Activated CD4-positive, alpha-beta T cell treated with anti-CD3 and anti-CD28 coated beads, Interleukin-2, Interleukin-6, amounts not matched to agents 100 ng/mL and 50 ng/mL, durations not matched to agents 16 hours and 8 hours (primary cell): ENCODE measurements around the gene AUTS2.

ENCODE experiments used
- DNase-seq: peaks from one replicate; pipeline ENCODE4 v3.0.0-alpha.2; 2020

The AUTS2 gene

DNA sequence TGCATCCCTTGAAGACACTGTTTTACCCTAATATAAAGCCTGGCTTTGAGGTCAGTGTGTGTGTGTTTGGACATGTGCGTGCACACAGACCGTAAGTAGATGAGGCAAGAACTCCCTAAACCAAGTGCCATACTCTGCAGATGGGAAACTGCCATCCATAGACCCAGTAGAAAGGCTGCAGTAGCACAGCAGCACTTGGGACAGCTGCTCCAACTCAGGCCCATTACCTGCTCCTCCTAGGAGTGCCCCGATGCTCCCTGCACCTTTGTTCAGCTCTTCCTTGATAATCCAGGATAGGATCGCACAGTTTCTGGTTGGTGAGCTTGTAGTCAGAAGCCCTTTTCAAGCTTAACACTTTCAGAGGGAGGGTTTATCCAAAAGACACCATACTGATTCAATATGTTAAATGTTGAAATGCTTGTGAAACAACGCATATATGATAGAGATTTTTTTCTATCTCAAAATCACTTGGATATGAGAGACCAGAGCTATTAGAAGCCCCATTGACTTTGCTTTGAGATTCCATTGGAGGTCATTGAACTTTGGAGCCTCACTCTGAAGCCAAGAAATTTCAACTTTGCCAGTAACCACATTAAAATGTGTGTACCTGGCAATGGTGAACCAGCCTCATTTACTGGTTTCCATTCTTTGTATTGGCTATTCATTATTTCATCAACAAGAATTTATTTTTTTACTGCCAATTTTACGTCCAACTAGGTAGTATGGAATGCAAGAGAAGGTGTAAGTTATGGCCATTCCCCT is 776.7 kb downstream of the AUTS2 start:
- no peak for DNase-seq

DNA sequence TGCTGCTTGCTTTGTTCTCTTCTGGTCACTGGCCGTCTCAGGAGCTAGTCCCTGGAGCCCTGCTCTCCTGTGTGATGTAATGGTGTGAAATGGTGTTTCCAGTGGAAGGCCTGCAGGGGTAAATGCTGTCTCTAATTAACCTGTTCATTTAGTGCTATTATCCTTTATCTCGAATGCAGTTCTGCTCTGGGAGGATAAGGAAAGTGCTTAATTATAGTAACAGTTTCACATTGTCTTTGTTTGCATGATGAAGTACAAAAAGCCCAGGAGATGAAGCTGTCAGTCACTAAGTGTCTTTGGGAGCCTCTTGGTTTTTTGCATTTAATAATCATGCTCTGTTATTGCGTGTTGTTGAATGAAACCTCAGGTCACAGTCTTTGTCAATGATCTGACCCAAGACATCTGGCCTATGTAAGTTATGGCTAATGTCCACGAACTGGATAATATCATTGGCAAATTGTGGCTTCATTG is 778.3 kb downstream of the AUTS2 start:
- no peak for DNase-seq

DNA sequence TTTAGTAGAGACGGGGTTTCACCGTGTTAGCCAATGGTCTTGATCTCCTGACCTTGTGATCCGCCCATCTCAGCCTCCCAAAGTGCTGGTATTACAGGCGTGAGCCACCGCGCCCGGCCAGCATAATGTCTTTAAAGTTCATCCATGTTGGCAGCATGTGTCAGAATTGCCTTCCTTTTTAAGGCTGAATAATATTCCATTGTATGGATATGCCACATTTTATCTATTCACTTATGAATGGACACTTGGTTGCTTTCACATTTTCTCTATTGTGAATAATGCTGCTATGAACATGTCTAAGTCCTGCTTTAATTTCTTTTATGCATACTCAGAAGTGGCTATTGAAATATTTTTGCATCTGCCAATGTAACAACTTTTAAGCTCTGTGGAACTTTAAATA is 779.7 kb downstream of the AUTS2 start:
- DNase-seq = no peak

DNA sequence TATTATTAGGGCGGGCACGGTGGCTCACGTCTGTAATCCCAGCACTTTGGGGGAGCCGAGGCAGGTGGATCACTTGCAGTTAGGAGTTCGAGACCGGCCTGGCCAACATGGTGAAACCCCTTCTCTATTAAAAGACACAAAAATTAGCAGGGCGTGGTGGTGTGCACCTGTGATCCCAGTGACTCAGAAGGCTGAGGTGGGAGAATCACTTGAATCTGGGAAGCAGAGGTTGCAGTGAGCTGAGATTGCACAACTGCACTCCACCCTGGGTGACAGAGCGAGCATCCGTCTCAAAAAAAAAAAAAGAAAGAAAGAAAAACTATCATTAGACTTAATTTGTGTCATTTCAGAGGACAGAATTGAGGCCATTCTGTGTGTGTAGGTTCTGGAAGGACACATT is 780.9 kb downstream of the AUTS2 start:
- no peak for DNase-seq

DNA sequence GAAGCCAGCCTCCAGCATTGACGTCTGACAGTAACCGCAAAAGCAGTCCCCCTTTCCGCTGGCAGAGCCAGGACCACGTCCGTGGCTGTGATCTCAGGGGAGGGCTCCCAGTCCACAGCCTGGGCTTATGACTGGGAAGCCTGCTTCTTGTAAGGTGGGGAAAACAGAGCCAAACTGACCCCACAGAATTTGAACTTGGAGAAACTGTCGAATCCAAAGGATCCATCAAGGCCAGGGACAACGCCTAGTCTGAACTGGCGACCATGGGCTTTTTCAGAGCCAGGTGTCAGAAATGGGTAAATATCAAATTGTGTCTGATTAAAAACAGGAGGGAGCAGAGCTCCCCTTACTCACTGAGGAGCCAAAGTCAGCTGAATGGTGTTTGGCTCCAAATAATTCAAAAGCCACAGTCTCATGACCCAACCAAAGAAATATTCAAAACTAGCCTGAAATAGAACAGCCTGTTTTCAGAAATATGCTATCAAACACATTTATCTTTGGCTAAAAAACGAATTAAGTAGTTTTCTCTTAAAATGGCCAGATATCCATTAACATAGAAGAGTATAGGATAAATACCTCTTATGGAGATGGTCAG is 782.2 kb downstream of the AUTS2 start:
- DNase-seq = no peak

DNA sequence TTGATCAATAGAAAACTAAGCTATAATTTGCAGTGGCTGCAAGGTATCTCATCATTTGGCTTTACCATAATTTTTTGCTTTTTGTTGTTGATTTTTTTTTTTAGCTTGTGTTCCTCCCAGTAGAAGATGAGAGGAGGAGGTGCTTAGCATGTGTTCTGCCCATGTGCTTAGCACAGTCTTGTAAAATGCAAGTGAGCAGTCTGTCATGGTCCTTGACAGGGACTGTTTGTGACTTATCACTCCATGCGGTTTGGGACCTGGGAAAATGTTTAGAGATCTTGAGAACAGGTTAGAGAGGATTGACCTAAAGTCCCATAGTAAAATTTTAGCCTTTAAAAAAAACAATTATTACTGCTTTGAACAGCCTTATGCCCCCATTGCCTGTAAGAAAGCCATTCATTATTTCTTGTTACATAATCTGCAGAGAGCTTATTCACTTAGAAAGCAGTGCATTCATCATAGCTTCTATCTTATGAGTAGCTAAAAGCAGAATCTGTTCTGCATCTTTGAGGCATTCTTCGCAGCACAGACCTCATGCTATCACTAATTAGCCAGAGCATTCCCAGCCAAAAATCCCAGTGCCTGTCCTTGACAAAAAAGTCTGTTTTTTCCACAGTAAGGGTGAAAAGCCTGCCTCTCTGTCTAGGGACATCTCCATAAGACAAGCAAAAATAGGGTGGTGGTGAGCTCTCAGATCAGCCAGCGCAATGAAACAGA is 784.9 kb downstream of the AUTS2 start:
- no peak for DNase-seq

DNA sequence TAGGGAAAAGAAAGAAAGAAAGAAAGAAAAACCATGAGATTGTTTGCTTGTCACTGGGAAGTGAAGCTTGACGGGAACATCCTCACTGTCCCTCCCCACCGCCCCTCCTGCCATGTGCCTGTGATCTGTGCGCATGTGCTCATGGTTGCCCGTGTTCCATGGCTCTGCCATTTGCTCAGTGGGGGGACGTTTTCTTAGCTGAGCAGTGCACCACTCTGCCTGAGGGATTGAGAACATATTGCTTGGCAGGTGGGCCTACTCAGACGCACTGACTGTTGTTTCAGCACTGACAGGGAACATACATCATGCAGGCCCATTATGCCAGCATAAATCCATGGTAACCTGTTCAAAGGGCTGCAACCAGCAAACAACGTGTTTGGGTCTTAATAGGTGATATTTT is 785.7 kb downstream of the AUTS2 start:
- DNase-seq = no peak

DNA sequence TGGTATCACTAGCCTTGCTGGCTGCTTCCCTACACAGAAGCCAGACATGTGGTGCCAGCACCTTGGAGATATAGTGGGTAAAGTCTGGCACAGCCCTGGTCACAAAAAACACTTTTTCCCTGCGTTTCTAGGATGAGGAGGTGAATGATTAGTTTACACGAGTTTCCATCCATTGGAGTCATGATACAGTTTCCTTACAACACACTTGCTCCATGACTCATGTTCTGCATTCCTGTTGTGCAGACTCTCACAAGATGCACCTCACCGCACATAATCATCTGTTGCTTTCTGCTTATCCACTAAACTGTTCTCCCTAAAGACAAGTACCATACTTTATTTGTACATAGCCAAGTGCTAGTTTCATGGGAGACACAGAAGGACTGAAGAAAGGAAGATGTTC is 786.6 kb downstream of the AUTS2 start:
- DNase-seq = no peak

DNA sequence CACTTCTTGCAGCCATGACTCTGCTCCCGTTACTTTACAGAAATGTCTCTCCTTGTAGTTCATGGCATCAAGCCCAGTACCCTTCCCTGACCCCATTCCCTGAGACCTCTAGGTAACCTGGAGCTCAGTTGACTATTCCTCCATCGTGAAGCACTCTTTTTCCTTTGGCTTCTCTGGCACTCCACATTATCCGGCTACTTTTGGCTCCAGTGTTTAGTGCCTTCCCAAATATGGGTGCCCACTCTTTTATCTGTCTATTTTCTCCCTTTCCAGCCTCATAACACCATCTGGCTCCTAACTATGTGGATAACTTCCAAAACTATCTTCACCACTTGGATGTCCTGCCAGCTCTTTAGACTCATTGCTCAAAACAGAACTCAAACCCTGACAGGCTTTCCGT is 788.9 kb downstream of the AUTS2 start:
- no peak for DNase-seq

DNA sequence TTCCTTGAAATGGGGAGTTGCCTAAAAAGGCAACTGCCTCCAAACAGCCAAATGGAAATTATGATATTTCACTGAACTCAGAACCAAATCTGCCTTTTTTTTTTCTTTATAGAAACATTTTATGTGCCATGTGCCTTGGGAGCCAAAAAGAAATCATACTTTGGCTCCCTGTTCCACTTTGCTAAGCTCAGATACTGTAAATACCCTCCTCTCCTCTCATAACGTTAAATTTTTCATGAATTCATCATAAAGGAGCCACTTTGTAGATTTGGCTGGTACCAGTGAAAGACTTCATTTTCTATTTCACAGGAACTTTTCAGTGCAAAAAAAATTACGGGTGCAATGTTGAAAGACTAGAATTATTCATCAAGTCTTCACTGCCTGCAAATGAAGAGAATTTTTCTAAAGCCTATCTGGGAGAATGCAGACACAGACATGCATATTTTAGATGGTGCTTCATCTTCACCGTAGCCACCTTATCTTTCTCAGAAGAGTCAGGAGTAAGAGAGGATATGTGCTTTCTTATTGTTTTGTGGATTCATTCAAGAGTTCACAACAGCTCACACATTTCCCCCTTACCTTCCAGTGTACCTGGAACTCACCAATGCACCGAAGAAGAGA is 791.4 kb downstream of the AUTS2 start:
- no peak for DNase-seq

DNA sequence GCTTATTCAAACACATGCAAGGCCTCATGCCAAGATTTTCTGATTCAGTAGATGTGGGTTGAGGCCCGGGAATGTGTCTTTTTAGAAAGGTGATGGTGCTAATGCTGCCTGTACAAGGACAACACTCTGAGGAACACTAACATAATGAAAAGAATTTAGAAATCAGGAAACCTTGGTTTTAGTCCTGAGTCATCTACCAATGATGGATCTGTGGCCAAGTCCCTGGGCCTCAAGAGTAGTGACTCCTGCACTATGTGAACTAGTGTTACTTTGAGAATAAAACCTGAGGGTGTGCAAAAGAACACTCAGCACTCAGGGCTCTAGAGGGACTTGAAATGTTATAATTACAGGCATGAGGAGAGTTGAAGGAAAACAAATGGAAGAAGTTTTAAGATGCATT is 792.0 kb downstream of the AUTS2 start:
- DNase-seq = no peak

DNA sequence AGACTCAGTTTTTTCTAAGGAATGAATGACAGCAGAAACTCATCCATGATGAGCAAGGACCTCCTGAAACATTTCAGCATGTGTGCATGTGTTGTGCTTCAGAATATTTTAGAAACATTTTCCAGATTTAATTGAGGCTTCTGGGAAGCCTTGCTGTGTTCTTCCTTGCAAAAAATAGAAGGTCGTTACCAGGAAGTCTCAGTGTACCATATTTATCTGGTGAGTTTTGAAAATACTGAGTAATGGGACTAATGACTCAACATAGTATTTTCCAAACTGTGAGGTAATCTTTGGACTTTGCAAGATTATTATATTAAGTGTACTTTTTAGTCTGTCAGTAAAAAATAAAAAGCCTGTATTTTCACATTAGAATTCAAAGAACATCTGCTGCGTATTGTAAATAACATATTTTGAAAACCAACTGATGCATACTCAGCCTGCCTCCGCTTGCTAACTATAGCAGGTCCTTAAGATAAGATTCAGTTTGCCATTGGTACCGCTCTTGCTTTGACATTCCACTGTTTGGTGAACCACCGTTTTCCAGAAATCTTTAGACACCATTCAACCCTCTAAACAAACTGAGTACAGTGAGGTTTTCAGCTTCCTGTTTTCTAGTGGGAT is 794.1 kb downstream of the AUTS2 start:
- no peak for DNase-seq

DNA sequence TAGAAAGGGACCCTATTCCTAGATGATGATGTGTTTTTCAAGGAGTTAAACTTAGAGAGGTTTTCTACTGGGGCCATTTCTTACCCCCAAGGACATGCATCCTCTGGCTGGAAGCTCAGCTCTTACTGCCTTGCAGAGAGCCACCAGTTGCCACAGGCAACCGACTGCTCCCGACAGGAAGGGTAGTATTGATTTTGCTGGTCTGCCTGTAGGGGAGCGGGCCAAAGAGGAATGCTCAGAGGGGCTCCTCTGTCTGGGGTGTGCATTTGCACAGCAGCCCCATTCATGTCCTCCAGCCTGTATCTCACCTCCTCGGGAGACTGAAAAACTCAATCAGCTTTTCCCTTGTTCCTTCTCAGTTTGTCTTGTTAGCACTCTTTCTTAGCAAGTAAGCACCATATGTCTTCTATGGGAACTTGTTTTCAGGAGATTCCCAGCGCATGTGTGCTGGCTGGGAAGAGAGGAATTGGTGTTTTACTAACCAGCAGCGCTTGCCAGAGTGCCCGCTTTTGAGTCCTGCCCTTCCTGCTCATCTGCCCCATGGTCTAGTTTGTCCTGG is 794.7 kb downstream of the AUTS2 start:
- DNase-seq = no peak

DNA sequence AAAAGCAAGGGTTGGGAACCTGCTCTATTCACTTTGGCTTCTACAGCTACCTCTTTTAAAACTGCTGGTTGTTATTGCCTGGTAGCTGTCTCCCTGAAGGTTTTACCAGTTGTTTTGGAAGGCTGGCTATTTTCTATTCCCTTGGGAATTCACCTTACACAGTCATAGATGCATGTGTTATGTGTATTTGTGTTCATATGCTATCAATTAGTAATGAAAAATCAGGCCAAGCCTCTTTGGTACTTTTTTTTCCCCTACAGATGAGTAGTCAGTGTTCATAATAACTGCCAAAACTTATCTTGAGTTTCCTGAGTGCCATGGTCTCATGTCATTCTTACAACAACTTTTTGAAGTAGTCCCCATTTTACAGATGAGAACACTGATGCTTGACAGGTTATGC is 795.7 kb downstream of the AUTS2 start:
- DNase-seq = no peak

DNA sequence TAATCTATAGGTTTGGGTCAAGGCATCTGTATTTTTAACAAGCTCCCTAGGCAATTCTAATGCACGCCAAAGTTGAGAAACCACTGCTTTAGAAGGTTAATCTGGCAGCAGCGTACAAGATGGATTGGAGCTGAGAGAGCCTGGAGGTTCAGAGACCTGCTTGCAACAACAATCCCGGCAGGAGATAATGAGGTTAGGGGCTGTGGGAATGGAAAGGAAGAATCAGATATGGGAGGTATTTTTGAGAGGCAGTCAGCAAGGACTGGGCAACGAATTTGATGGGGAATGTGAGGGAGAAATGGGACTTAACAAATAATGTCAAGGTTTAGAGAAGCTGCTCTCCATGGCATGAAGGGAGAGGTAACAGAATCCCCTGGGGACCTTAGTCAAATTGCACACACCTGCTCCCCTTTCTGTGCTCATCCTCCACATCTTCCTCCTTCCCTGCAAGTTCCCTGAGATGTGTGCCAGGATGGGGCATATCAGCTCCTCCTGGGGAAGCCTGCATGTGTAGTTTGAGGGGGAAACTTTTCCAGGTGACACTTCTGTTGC is 802.6 kb downstream of the AUTS2 start:
- no peak for DNase-seq

DNA sequence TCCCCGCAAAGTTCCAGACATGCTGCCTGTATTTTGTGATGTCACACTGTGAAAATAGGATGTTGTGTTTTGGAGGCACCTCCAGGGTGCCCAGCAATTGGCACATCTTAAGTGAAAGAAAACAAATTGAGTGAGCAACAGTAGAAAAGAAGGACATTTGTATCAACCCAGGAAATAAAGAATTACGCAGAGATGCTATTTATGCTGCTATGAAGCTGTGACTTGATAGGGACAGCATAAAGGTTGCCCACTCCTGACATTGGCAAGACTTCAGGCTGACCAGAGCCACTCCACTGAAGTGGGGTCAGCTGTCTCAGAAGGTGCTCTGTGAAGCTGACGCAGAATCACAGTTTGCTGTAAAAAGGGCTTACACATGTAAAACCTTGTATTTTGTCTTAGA is 803.8 kb downstream of the AUTS2 start:
- DNase-seq = no peak

DNA sequence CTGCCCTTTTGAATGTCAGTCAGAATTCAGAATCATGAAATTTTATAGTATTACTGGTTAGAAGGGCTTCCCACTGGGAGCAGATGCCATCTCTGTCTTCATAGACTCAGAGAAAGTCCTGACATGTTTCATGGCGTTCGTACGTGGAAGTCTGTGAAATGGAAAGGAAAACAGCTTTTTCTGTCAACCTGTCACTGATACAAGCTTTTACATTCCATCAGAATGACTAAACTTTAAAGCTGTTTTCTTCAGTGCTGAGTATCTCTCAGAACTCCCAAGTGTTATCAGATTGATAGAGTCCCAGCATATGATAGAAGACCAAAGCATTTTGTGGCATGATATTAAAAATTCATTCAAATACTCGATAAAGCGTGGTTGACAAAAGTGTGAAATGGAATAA is 807.0 kb downstream of the AUTS2 start:
- no peak for DNase-seq

DNA sequence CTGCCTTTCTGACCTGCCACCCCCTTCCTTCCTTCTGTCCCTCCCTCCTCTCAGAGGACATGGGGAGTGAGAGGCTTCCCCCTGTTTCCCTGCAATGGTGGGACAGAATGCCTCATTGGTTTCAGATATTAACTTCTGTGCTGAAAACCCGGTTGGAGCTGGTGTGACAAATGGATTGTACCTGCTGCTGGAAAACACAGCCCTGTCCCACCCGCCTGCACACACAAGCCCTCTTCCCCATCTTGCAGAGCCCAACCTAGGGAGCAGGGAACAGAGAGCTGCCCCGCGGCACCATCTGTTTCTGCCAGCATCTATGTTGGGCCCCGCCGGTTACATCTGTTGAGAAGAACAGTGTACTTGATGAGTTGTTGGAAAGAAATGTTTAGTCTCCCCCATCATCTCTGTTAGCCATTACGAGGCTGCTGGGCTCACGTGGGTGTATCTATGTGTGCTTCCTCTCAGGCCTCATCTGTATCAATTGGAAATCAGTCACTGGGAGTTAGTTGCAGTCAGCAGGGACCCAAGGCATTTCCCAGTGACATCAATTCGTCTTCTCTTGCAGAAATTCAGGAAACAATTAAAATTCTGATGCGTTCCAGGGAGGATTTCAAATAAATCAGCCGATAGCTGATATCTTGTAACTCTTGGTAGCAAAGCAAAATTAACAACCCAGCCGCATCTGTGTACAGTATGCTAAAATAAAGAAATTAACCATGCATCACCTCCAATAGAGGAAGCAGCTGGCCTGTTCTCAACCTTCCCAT is 808.1 kb downstream of the AUTS2 start:
- no peak for DNase-seq

DNA sequence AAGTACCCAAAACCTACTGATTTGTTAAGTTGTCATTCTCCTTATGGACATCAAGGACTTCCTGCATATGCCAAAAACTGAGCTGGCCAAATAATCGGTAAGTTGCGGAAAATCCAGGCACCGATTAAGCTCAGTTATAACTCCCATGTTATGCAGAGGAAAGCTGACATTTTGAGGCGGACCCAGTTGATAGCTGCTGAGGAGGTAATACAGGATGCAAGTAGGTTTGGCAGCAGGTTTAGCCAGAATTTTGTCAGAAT is 808.6 kb downstream of the AUTS2 start:
- no peak for DNase-seq

DNA sequence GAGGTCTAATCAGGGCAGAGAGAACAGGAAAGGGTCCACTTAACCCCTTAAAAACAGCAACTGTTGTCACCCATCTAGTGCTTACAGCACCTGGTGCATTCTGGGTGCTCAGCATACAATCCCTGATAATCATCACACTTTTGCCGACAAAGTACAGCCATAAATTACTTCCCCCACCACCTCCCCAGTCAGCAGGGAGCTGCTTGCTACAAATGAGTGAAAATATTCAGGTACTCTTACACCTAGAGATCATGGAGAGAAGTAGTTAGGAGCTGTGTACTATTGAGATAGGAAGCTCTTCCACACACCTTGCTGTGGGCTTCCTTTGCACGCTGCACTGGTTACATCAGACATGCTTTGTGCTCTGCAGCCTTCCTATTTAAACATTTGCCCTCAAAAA is 810.2 kb downstream of the AUTS2 start:
- DNase-seq = no peak

DNA sequence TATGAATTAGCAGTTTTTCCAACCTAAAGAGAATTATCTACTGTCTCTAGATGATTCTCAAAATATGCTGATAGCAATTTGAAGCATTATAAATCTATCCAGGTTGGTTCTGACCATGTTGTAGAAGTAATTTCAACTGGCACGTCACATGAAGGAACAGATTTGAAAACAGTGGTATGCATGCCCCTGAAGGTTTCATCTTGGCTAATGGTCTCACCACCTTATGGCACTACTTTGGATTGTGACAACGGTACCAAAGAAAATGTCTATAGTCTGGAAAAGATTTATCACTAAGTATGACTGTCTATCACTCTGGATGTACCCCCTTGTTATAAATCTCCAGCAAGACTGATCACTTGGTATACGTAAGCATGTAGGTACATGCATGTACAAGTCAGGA is 810.6 kb downstream of the AUTS2 start:
- DNase-seq = no peak

DNA sequence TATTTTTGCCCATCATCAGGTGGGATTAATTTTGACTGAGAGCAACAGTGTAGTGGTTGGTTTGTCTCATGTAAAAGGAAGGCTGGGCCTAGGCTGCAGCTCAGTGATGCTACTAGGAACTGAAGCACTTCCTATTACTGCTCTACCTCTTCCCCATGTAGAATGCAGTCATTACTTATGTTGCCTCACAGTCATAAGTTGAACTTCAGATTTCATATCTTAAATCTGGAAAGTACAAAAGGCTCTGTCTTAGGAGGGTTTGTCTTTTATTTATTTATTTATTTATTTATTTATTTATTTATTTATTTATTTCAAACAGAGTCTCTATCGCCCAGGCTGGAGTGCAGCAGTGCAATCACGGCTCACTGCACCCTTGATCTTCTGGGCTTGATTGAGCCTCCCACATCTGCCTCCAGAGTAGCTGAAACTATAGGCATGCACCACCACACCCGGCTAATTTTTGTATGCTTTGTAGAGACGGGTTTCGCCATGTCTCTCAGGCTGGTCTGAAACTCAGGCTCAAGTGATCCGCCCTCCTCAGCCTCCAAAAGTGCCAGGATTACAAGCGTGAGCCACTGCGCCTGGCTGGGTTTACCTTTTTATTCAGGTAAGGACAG is 812.0 kb downstream of the AUTS2 start:
- DNase-seq = no peak
